ENCODE results near the gene SF3A1. TPM values are rescaled to one million over a fixed set of nuclear protein-coding genes. Genes with fewer than 3 reads are reported as not detected.
A peak's percentile ranks its signal among the peaks of the same experiment; 100 is the strongest.
"Not testable (repeated sequence)": the region's sequence is repeated elsewhere in the genome, so short reads cannot be mapped to it uniquely, and the experiment has no call there.

The SF3A1 gene
- total and polyA plus RNA-seq, 11 donors: 11.4 to 142 (median 77.4) TPM

- Histone ChIP-seq H3K36me3 (peaks cover 7 to 100% (median 100%) of the 10 kb centered on the region in 9 donors), H3K27me3 (no peaks in the 10 kb centered on the region), H3K27ac (peak overlapping the region in 8 of 12 donors; percentile 21 to 70 (median 58)), H3K9me3 (no peaks in the 10 kb centered on the region), H3K4me3 (no peak overlapping the region), H3K4me1 (peaks cover 0 to 50% (median 23%) of the 10 kb centered on the region in 12 donors)
- TF ChIP-seq CTCF (IDR thresholded peaks at IDR 0.05): no peak
- TF ChIP-seq POLR2A (IDR thresholded peaks at IDR 0.05): no peak
- intact Hi-C loops (cut with DNase I): loop anchor here in 1 of 10 donors (5.0 kb wide), 1 partner anchor 49 kb away; no protein-coding TSS in a partner anchor
- ATAC-seq (peak; percentile 88 to 91 (median 90)), DNase-seq (peak; percentile 72 to 87 (median 82))
- 45 to 58% (median 50%) methylated on average over 10 to 16 of the region's 16 CpGs for WGBS, 4 donors
These were observed 15.6 kb downstream of the SF3A1 start for GRCh38 chr22:30340911-30341685.

GRCh38 chr22:30338802-30339201, 17.9 kb downstream of the SF3A1 start:
- peaks cover 9 to 100% (median 100%) of the 10 kb centered on the region in 9 donors for H3K36me3 ChIP-seq
- no peak overlapping the region for H3K27ac ChIP-seq
- no peaks in the 10 kb centered on the region for H3K27me3 ChIP-seq
- ATAC-seq (no peak), DNase-seq (no peak)
- intact Hi-C loops (cut with DNase I): no loop called here
- no peak overlapping the region for H3K4me3 ChIP-seq
- H3K4me1 ChIP-seq: peaks cover 0 to 53% (median 23%) of the 10 kb centered on the region in 12 donors
- WGBS, 4 donors: 92 to 94% (median 93%) methylated on average over 7 of the region's 7 CpGs
- TF ChIP-seq POLR2A (IDR thresholded peaks at IDR 0.05): no peak
- TF ChIP-seq CTCF (IDR thresholded peaks at IDR 0.05): no peak
- H3K9me3 ChIP-seq: no peaks in the 10 kb centered on the region

GRCh38 chr22:30338341-30338740, 18.4 kb downstream of the SF3A1 start:
- 79 to 84% (median 83%) methylated on average over 9 of the region's 9 CpGs for WGBS, 4 donors
- H3K27me3 ChIP-seq; ATAC-seq; H3K4me3 ChIP-seq; DNase-seq; intact Hi-C loops (cut with DNase I); H3K9me3 ChIP-seq: not testable (repeated sequence)
- H3K27ac ChIP-seq: peak overlapping the region in 2 of 12 donors; percentile 19 to 29
- peaks cover 9 to 100% (median 100%) of the 10 kb centered on the region in 9 donors for H3K36me3 ChIP-seq
- H3K4me1 ChIP-seq: peaks cover 0 to 53% (median 23%) of the 10 kb centered on the region in 12 donors

- ATAC-seq (peak in 2 of 4 donors; percentile 9 to 33), DNase-seq (no peak)
- Histone ChIP-seq H3K9me3 (no peaks in the 10 kb centered on the region), H3K36me3 (peaks cover 9 to 100% (median 100%) of the 10 kb centered on the region in 9 donors), H3K4me3 (no peak overlapping the region), H3K4me1 (peaks cover 0 to 52% (median 22%) of the 10 kb centered on the region in 12 donors), H3K27ac (peak overlapping the region in 4 of 12 donors; percentile 8 to 43 (median 24)), H3K27me3 (no peaks in the 10 kb centered on the region)
- 59 to 73% (median 69%) methylated on average over 6 to 8 of the region's 8 CpGs for WGBS, 4 donors
- intact Hi-C loops (cut with DNase I): no loop called here
- TF ChIP-seq POLR2A (IDR thresholded peaks at IDR 0.05): no peak
- TF ChIP-seq CTCF (IDR thresholded peaks at IDR 0.05): no peak
These were observed 19.3 kb downstream of the SF3A1 start for GRCh38 chr22:30337461-30337778.

Measured in heart left ventricle (tissue), 16 donors.